ENCODE measurements around the gene FRMD4A.

The FRMD4A gene

GRCh38 chr10:14129770-14130169 lies 201.0 kb downstream of the FRMD4A start:
- H3K4me3 ChIP-seq (ENCODE audit: low read length), result no peak overlapping the region
- no peak for TF ChIP-seq ZNF274 (IDR thresholded peaks at IDR 0.05; ENCODE audit: low read depth, low read length)

- H3K4me3 ChIP-seq (ENCODE audit: low read length), result no peak overlapping the region
- no peak for TF ChIP-seq ZNF274 (IDR thresholded peaks at IDR 0.05; ENCODE audit: low read depth, low read length)
Observed at GRCh38 chr10:14128519-14128918, 202.2 kb downstream of the FRMD4A start.

GRCh38 chr10:14126697-14127440 lies 203.9 kb downstream of the FRMD4A start:
- TF ChIP-seq ZNF274 (IDR thresholded peaks at IDR 0.05; ENCODE audit: low read depth, low read length), result no peak
- no peak overlapping the region for H3K4me3 ChIP-seq (ENCODE audit: low read length)

- H3K4me3 ChIP-seq (ENCODE audit: low read length), result no peak overlapping the region
- TF ChIP-seq ZNF274 (IDR thresholded peaks at IDR 0.05; ENCODE audit: low read depth, low read length), result no peak
Observed at GRCh38 chr10:14125564-14125963, 205.2 kb downstream of the FRMD4A start.

GRCh38 chr10:14124941-14125340 lies 205.8 kb downstream of the FRMD4A start:
- TF ChIP-seq ZNF274 (IDR thresholded peaks at IDR 0.05; ENCODE audit: low read depth, low read length), result no peak
- H3K4me3 ChIP-seq (ENCODE audit: low read length), result no peak overlapping the region

- no peak overlapping the region for H3K4me3 ChIP-seq (ENCODE audit: low read length)
- TF ChIP-seq ZNF274 (IDR thresholded peaks at IDR 0.05; ENCODE audit: low read depth, low read length), result no peak
Observed at GRCh38 chr10:14123139-14123538, 207.6 kb downstream of the FRMD4A start.

- no peak for TF ChIP-seq ZNF274 (IDR thresholded peaks at IDR 0.05; ENCODE audit: low read depth, low read length)
- no peak overlapping the region for H3K4me3 ChIP-seq (ENCODE audit: low read length)
Observed at GRCh38 chr10:14120812-14121211, 209.9 kb downstream of the FRMD4A start.

- no peak for TF ChIP-seq ZNF274 (IDR thresholded peaks at IDR 0.05; ENCODE audit: low read depth, low read length)
Observed at GRCh38 chr10:14118953-14119352, 211.8 kb downstream of the FRMD4A start.

GRCh38 chr10:14116837-14117236 lies 213.9 kb downstream of the FRMD4A start:
- H3K4me3 ChIP-seq (ENCODE audit: low read length), result no peak overlapping the region
- no peak for TF ChIP-seq ZNF274 (IDR thresholded peaks at IDR 0.05; ENCODE audit: low read depth, low read length)

More at GRCh38 chr10:14118953-14119352, 211.8 kb downstream of the FRMD4A start:
- no peak overlapping the region for H3K4me3 ChIP-seq (ENCODE audit: low read length)

- no peak overlapping the region for H3K4me3 ChIP-seq (ENCODE audit: low read length)
- TF ChIP-seq ZNF274 (IDR thresholded peaks at IDR 0.05; ENCODE audit: low read depth, low read length), result no peak
Observed at GRCh38 chr10:14116021-14116420, 214.7 kb downstream of the FRMD4A start.

GRCh38 chr10:14114791-14115190 lies 215.9 kb downstream of the FRMD4A start:
- no peak overlapping the region for H3K4me3 ChIP-seq (ENCODE audit: low read length)
- no peak for TF ChIP-seq ZNF274 (IDR thresholded peaks at IDR 0.05; ENCODE audit: low read depth, low read length)

GRCh38 chr10:14112056-14112455 lies 218.7 kb downstream of the FRMD4A start:
- H3K4me3 ChIP-seq (ENCODE audit: low read length), result no peak overlapping the region
- no peak for TF ChIP-seq ZNF274 (IDR thresholded peaks at IDR 0.05; ENCODE audit: low read depth, low read length)

- no peak overlapping the region for H3K4me3 ChIP-seq (ENCODE audit: low read length)
- no peak for TF ChIP-seq ZNF274 (IDR thresholded peaks at IDR 0.05; ENCODE audit: low read depth, low read length)
Observed at GRCh38 chr10:14111208-14111607, 219.5 kb downstream of the FRMD4A start.

GRCh38 chr10:14106828-14107227 lies 223.9 kb downstream of the FRMD4A start:
- TF ChIP-seq ZNF274 (IDR thresholded peaks at IDR 0.05; ENCODE audit: low read depth, low read length), result no peak
- H3K4me3 ChIP-seq (ENCODE audit: low read length), result no peak overlapping the region

- no peak for TF ChIP-seq ZNF274 (IDR thresholded peaks at IDR 0.05; ENCODE audit: low read depth, low read length)
Observed at GRCh38 chr10:14102056-14102455, 228.7 kb downstream of the FRMD4A start.

GRCh38 chr10:14099885-14100284 lies 230.8 kb downstream of the FRMD4A start:
- H3K4me3 ChIP-seq (ENCODE audit: low read length), result no peak overlapping the region
- TF ChIP-seq ZNF274 (IDR thresholded peaks at IDR 0.05; ENCODE audit: low read depth, low read length), result no peak

More at GRCh38 chr10:14102056-14102455, 228.7 kb downstream of the FRMD4A start:
- H3K4me3 ChIP-seq (ENCODE audit: low read length), result no peak overlapping the region

Measured in GM08714 (cell line).